Suprapubic skin (tissue), 4 donors: Measurements from ENCODE around the gene CDK9. TPM values are rescaled to one million over a fixed set of nuclear protein-coding genes. Genes with fewer than 3 reads are reported as not detected.
A peak's percentile ranks its signal among the peaks of the same experiment; 100 is the strongest.

ENCODE experiments used
- DNase-seq, 2 donors: peaks; one replicate each; pipeline ENCODE4 v3.0.0-alpha.2; 2019; ENCODE audit warnings: low spot score in 2 of 2
- H3K27ac ChIP-seq: fragments of 200-600 bp; sonication (generic); one replicate; pipeline ENCODE4 v1.5.1; 2019
- H3K27me3 ChIP-seq: fragments of 200-600 bp; sonication (generic); one replicate; pipeline ENCODE4 v1.5.1; 2019
- H3K36me3 ChIP-seq: fragments of 200-600 bp; sonication (generic); one replicate; pipeline ENCODE4 v1.5.1; 2019
- H3K4me1 ChIP-seq: fragments of 200-600 bp; sonication (generic); one replicate; pipeline ENCODE4 v1.5.1; 2019
- H3K4me3 ChIP-seq: fragments of 200-600 bp; sonication (generic); one replicate; pipeline ENCODE4 v1.5.1; 2019; ENCODE audit warnings: mild to moderate bottlenecking
- H3K9me3 ChIP-seq: fragments of 200-600 bp; sonication (generic); one replicate; pipeline ENCODE4 v1.5.1; 2019
- EP300 ChIP-seq: sonication (generic); formaldehyde crosslinking; IDR thresholded peaks from one replicate; pipeline ENCODE4 v1.6.1; 2017; ENCODE audit warnings: antibody characterized with exemption
- POLR2A ChIP-seq, 2 donors: fragments of 450-650 bp; IDR thresholded peaks; one replicate each; pipeline ENCODE4 v1.6.1; 2017; ENCODE audit warnings: antibody characterized with exemption in 2 of 2, mild to moderate bottlenecking in 2 of 2, moderate library complexity in 2 of 2
- POLR2AphosphoS5 ChIP-seq, 3 donors: sonication (generic); formaldehyde crosslinking; IDR thresholded peaks; one replicate each; pipeline ENCODE4 v1.6.1; 2017; ENCODE audit warnings: antibody characterized with exemption in 3 of 3
- WGBS: methylation state at CpG from one replicate; pipeline ENCODE4 v1.1.5; 2018; 5-methylcytosine and 5-hydroxymethylcytosine counted together
- total RNA-seq, 4 donors: library from RNA; depleted of rRNA; stranded (reverse); fragments of >200 nt; gene quantifications; one replicate each; pipeline ENCODE4 v1.1.0, GENCODE V29; 2016
- TF ChIP-seq, protein P1 (sequence below), 2 donors: fragments of 200-600 bp in 1 of 2; fragments of 450-650 bp in 1 of 2; sonication (generic) in 1 of 2; IDR thresholded peaks; one replicate each; pipeline ENCODE4 v1.5.1; 2016 to 2019; ENCODE audit warnings: antibody characterized with exemption in 2 of 2, mild to moderate bottlenecking in 1 of 2, moderate library complexity in 1 of 2

CDK9 gene
- total RNA-seq, 4 donors from 2014 or later = 57.2 to 119 (median 72.7) TPM

DNA sequence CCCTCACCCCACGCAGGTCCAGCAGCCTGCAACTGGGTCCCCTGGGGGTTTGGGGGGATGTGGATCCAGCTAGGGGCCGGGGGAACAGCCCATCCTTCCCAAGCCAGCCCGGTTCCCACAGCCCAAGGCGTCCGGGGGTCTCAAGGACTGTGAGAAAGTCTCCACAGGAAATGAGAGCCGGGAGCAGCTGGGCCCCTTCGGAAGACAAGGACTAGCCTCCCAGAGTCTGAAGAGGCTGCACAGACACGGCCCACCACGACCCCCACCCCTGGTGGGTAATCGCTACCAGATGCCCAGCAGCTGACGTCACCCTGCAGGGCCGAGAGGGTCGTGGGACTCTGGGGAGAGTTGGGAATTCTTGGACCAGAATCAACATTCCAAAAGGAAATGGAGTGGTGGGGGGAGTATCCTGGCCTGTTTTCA, 17.9 kb upstream of the CDK9 start:
- no peaks in the 10 kb centered on the region for H3K36me3 ChIP-seq
- H3K27ac ChIP-seq = peak overlapping the region; percentile 69
- no peaks in the 10 kb centered on the region for H3K9me3 ChIP-seq
- TF ChIP-seq POLR2AphosphoS5 (IDR thresholded peaks at IDR 0.05) = no peak
- TF ChIP-seq, protein P1, sequence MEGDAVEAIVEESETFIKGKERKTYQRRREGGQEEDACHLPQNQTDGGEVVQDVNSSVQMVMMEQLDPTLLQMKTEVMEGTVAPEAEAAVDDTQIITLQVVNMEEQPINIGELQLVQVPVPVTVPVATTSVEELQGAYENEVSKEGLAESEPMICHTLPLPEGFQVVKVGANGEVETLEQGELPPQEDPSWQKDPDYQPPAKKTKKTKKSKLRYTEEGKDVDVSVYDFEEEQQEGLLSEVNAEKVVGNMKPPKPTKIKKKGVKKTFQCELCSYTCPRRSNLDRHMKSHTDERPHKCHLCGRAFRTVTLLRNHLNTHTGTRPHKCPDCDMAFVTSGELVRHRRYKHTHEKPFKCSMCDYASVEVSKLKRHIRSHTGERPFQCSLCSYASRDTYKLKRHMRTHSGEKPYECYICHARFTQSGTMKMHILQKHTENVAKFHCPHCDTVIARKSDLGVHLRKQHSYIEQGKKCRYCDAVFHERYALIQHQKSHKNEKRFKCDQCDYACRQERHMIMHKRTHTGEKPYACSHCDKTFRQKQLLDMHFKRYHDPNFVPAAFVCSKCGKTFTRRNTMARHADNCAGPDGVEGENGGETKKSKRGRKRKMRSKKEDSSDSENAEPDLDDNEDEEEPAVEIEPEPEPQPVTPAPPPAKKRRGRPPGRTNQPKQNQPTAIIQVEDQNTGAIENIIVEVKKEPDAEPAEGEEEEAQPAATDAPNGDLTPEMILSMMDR (IDR thresholded peaks at IDR 0.05) = no peak
- TF ChIP-seq EP300 = no peak
- TF ChIP-seq POLR2A (IDR thresholded peaks at IDR 0.05) = no peak
- no peak for DNase-seq
- peaks cover 51% of the 10 kb centered on the region for H3K4me1 ChIP-seq
- H3K27me3 ChIP-seq = no peaks in the 10 kb centered on the region
- H3K4me3 ChIP-seq = peak overlapping the region; percentile 16
- 59% methylated on average over 8 of the region's 13 CpGs for WGBS

DNA sequence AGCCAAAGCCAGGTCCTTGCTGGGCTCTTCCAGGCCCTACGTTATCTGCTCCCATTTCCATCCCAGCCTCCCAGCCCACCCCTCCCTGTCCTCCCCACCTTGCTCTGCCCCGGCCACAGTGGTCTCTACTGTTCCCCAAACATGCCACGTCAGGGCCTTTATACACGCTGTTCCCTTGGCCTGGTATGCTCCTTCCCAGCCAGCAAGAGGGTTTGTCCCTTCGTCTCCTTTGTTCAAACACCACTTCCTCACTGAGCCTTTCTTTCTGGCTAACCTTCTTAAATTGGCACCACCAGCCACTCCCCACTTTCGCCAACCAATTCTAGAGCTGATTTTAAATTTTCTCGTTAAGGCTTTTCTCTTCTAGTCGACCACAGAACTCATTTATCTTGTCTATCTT, 17.1 kb upstream of the CDK9 start:
- TF ChIP-seq POLR2AphosphoS5 (IDR thresholded peaks at IDR 0.05) (no peak), POLR2A (IDR thresholded peaks at IDR 0.05) (no peak), EP300 (no peak)
- TF ChIP-seq, protein P1 (IDR thresholded peaks at IDR 0.05) = no peak
- Histone ChIP-seq H3K9me3 (no peaks in the 10 kb centered on the region), H3K27me3 (no peaks in the 10 kb centered on the region), H3K36me3 (no peaks in the 10 kb centered on the region), H3K4me3 (no peak overlapping the region), H3K4me1 (peaks cover 46% of the 10 kb centered on the region), H3K27ac (peak overlapping the region; percentile 69)
- 66% methylated on average over 8 of the region's 8 CpGs for WGBS
- DNase-seq = no peak

DNA sequence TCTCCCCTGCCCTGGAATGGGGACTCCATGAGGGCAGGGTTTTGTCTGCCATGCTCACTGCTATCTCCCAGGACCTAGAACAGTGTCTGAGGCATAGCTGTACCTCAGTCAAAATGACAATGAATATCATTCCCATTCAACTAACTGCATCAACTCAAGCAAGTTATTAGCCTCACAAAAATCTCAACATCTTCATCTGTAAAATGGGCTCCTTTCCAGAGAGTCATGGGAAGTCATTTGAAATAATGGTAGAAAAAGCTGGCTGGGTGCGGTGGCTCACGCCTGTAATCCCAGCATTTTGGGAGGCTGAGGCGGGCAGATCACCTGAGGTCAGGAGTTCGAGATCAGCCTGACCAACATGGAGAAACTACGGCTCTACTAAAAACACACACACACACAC, 16.7 kb upstream of the CDK9 start:
- no peak for DNase-seq
- no peaks in the 10 kb centered on the region for H3K36me3 ChIP-seq
- peak overlapping the region; percentile 69 for H3K27ac ChIP-seq
- H3K9me3 ChIP-seq = no peaks in the 10 kb centered on the region
- WGBS = 86% methylated on average over 5 of the region's 5 CpGs
- no peaks in the 10 kb centered on the region for H3K27me3 ChIP-seq
- H3K4me1 ChIP-seq = peaks cover 42% of the 10 kb centered on the region
- TF ChIP-seq EP300 (no peak), POLR2A (IDR thresholded peaks at IDR 0.05) (no peak), POLR2AphosphoS5 (IDR thresholded peaks at IDR 0.05) (no peak)
- TF ChIP-seq, protein P1 (IDR thresholded peaks at IDR 0.05) = no peak
- H3K4me3 ChIP-seq = no peak overlapping the region

DNA sequence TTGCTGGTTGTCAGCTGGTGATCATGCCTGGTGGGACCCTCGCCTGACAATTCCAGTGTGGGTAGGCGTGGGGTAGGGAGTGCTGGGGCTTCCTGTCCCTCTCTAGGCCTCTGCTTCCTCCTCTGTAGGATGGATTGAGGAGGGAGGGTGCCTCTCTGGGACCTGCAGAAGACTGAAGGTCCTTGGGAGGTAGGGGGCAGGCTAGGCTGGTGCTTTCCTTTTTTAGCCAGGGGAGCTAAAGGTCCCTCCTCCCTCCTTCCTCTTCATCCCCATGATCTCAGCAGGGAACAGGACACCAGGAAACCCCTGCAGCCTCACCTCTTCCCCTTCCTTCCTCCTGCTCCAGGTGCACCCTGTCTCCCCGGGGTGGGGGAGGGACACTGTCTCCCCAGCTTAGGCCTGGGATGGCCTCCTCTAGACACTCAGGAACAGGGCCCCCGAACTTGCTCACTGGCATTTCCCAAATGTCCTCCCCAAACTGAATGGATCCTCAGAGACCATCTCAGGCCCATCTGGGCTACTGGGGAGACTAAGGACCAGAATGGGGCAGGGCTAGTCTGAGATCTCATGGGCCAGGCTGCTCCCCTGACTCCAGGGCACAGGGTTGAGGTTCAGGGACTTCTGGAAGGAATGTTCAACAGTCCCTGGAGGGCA, 15.8 kb upstream of the CDK9 start:
- DNase-seq = no peak
- 77% methylated on average over 4 of the region's 4 CpGs for WGBS
- Histone ChIP-seq H3K4me1 (peaks cover 40% of the 10 kb centered on the region), H3K36me3 (no peaks in the 10 kb centered on the region), H3K9me3 (no peaks in the 10 kb centered on the region), H3K27ac (peak overlapping the region; percentile 82), H3K4me3 (peak overlapping the region; percentile 61), H3K27me3 (no peaks in the 10 kb centered on the region)
- TF ChIP-seq, protein P1 (IDR thresholded peaks at IDR 0.05) = no peak
- no peak for TF ChIP-seq EP300
- no peak for TF ChIP-seq POLR2AphosphoS5 (IDR thresholded peaks at IDR 0.05)
- no peak for TF ChIP-seq POLR2A (IDR thresholded peaks at IDR 0.05)

DNA sequence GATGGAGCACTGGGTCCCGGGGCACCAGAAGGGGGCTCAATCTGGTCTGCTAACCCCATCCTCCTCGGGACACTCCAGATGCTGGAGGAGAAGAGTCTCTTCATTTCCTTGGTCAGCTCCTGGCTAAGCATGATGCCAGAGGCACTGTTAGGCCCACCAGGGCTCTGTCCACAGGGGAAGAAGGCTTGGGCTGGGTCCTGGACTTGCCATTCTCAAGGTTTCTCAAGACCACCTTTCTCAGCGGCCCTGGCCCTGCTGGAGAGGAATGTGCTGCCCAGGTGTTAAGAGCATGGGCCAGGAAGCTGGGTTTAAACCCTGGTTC, 15.3 kb upstream of the CDK9 start:
- Histone ChIP-seq H3K9me3 (no peaks in the 10 kb centered on the region), H3K36me3 (no peaks in the 10 kb centered on the region), H3K4me3 (peak overlapping the region; percentile 61), H3K27ac (peak overlapping the region; percentile 82), H3K27me3 (no peaks in the 10 kb centered on the region), H3K4me1 (peaks cover 40% of the 10 kb centered on the region)
- WGBS = 43% methylated on average over 1 of the region's 3 CpGs
- TF ChIP-seq POLR2AphosphoS5 (IDR thresholded peaks at IDR 0.05) = no peak
- no peak for TF ChIP-seq EP300
- TF ChIP-seq, protein P1 (IDR thresholded peaks at IDR 0.05) = no peak
- no peak for TF ChIP-seq POLR2A (IDR thresholded peaks at IDR 0.05)
- no peak for DNase-seq
